ENCODE results near the gene ATP5F1A.
A peak's percentile ranks its signal among the peaks of the same experiment; 100 is the strongest.
"Not testable (repeated sequence)": the region's sequence is repeated elsewhere in the genome, so short reads cannot be mapped to it uniquely, and the experiment has no call there.

ATP5F1A gene

GRCh38 chr18:46096651-46097300 lies 1.3 kb downstream of the ATP5F1A start:
- Mint-ChIP-seq H3K36me3 (peaks cover 13% of the 10 kb centered on the region), H3K27ac (peak overlapping the region; percentile 93), H3K9me3 (no peaks in the 10 kb centered on the region), H3K27me3 (no peaks in the 10 kb centered on the region), H3K4me3 (peak overlapping the region; percentile 93), H3K4me1 (peaks cover 27% of the 10 kb centered on the region)
- ATAC-seq, result no peak

GRCh38 chr18:46095532-46095931 lies 2.6 kb downstream of the ATP5F1A start:
- Mint-ChIP-seq H3K4me1 (peaks cover 27% of the 10 kb centered on the region), H3K27me3 (no peaks in the 10 kb centered on the region), H3K4me3 (no peak overlapping the region), H3K36me3 (peaks cover 21% of the 10 kb centered on the region), H3K27ac (no peak overlapping the region), H3K9me3 (no peaks in the 10 kb centered on the region)
- no peak for ATAC-seq

- not testable (repeated sequence) for H3K27ac Mint-ChIP-seq, H3K4me1 Mint-ChIP-seq, H3K9me3 Mint-ChIP-seq, H3K4me3 Mint-ChIP-seq, ATAC-seq, H3K27me3 Mint-ChIP-seq
- peaks cover 55% of the 10 kb centered on the region for H3K36me3 Mint-ChIP-seq
Measured at GRCh38 chr18:46088501-46088900, 9.6 kb downstream of the ATP5F1A start.

- Mint-ChIP-seq H3K27ac (no peak overlapping the region), H3K27me3 (no peaks in the 10 kb centered on the region), H3K4me1 (no peaks in the 10 kb centered on the region), H3K4me3 (no peak overlapping the region), H3K36me3 (peaks cover 71% of the 10 kb centered on the region), H3K9me3 (no peaks in the 10 kb centered on the region)
- no peak for ATAC-seq
Measured at GRCh38 chr18:46084431-46084830, 13.7 kb downstream of the ATP5F1A start.

GRCh38 chr18:46080156-46080555 lies 17.9 kb downstream of the ATP5F1A start:
- H3K4me3 Mint-ChIP-seq, result no peak overlapping the region

GRCh38 chr18:46079336-46079735 lies 18.8 kb downstream of the ATP5F1A start:
- Mint-ChIP-seq H3K9me3 (no peaks in the 10 kb centered on the region), H3K4me3 (no peak overlapping the region), H3K27me3 (no peaks in the 10 kb centered on the region), H3K36me3 (peaks cover 43% of the 10 kb centered on the region), H3K4me1 (no peaks in the 10 kb centered on the region), H3K27ac (no peak overlapping the region)
- no peak for ATAC-seq

More at GRCh38 chr18:46080156-46080555, 17.9 kb downstream of the ATP5F1A start:
- ATAC-seq, result no peak
- no peaks in the 10 kb centered on the region for H3K4me1 Mint-ChIP-seq
- H3K9me3 Mint-ChIP-seq, result no peaks in the 10 kb centered on the region
- H3K27me3 Mint-ChIP-seq, result no peaks in the 10 kb centered on the region
- H3K27ac Mint-ChIP-seq, result no peak overlapping the region
- peaks cover 51% of the 10 kb centered on the region for H3K36me3 Mint-ChIP-seq

GRCh38 chr18:46073474-46074331 lies 24.4 kb downstream of the ATP5F1A start:
- Mint-ChIP-seq H3K9me3 (no peaks in the 10 kb centered on the region), H3K27ac (no peak overlapping the region), H3K27me3 (peaks cover 21% of the 10 kb centered on the region), H3K4me1 (peaks cover 28% of the 10 kb centered on the region), H3K36me3 (no peaks in the 10 kb centered on the region), H3K4me3 (no peak overlapping the region)
- peak; percentile 53 for ATAC-seq

GRCh38 chr18:46072959-46073358 lies 25.1 kb downstream of the ATP5F1A start:
- no peaks in the 10 kb centered on the region for H3K36me3 Mint-ChIP-seq
- no peak overlapping the region for H3K4me3 Mint-ChIP-seq
- no peak for ATAC-seq
- H3K9me3 Mint-ChIP-seq, result no peaks in the 10 kb centered on the region
- H3K27ac Mint-ChIP-seq, result no peak overlapping the region
- peaks cover 28% of the 10 kb centered on the region for H3K4me1 Mint-ChIP-seq
- peaks cover 21% of the 10 kb centered on the region for H3K27me3 Mint-ChIP-seq

GRCh38 chr18:46072376-46072867 lies 25.7 kb downstream of the ATP5F1A start:
- Mint-ChIP-seq H3K36me3 (no peaks in the 10 kb centered on the region), H3K27ac (no peak overlapping the region)

GRCh38 chr18:46071653-46072375 lies 26.3 kb downstream of the ATP5F1A start, which contains the start of gene PSTPIP2:
Gene PSTPIP2, minus strand, starts transcription at chr18:46072260. Its CDS starts 72 bp downstream, at chr18:46072188.
- Mint-ChIP-seq H3K4me3 (peak within 1 kb of the TSS; percentile 76), H3K27ac (peak within 1 kb of the TSS; percentile 0), H3K36me3 (no peaks in the 10 kb centered on the region), H3K4me1 (peaks cover 28% of the 10 kb centered on the region), H3K9me3 (no peaks in the 10 kb centered on the region), H3K27me3 (peaks cover 21% of the 10 kb centered on the region)
- peak; percentile 75 for ATAC-seq

More at GRCh38 chr18:46072376-46072867, 25.7 kb downstream of the ATP5F1A start:
- H3K27me3 Mint-ChIP-seq, result peaks cover 21% of the 10 kb centered on the region
- no peaks in the 10 kb centered on the region for H3K9me3 Mint-ChIP-seq
- peaks cover 28% of the 10 kb centered on the region for H3K4me1 Mint-ChIP-seq
- H3K4me3 Mint-ChIP-seq, result peak overlapping the region; percentile 76
- ATAC-seq, result no peak

- Mint-ChIP-seq H3K9me3 (no peaks in the 10 kb centered on the region), H3K27ac (peak overlapping the region; percentile 0), H3K27me3 (peaks cover 21% of the 10 kb centered on the region), H3K4me3 (peak overlapping the region; percentile 69), H3K4me1 (peaks cover 28% of the 10 kb centered on the region), H3K36me3 (no peaks in the 10 kb centered on the region)
- ATAC-seq, result peak; percentile 66
Measured at GRCh38 chr18:46070815-46071652, 27.1 kb downstream of the ATP5F1A start.

GRCh38 chr18:46070232-46070631 lies 27.9 kb downstream of the ATP5F1A start:
- H3K27ac Mint-ChIP-seq, result no peak overlapping the region
- H3K4me1 Mint-ChIP-seq, result peaks cover 28% of the 10 kb centered on the region
- ATAC-seq, result no peak
- no peaks in the 10 kb centered on the region for H3K9me3 Mint-ChIP-seq
- H3K27me3 Mint-ChIP-seq, result peaks cover 21% of the 10 kb centered on the region
- H3K4me3 Mint-ChIP-seq, result no peak overlapping the region
- no peaks in the 10 kb centered on the region for H3K36me3 Mint-ChIP-seq

- H3K4me3 Mint-ChIP-seq, result no peak overlapping the region
Measured at GRCh38 chr18:46069524-46069923, 28.6 kb downstream of the ATP5F1A start.

GRCh38 chr18:46068763-46069162 lies 29.3 kb downstream of the ATP5F1A start:
- H3K4me1 Mint-ChIP-seq, result peaks cover 25% of the 10 kb centered on the region
- ATAC-seq, result no peak
- peaks cover 21% of the 10 kb centered on the region for H3K27me3 Mint-ChIP-seq
- no peaks in the 10 kb centered on the region for H3K9me3 Mint-ChIP-seq
- H3K4me3 Mint-ChIP-seq, result no peak overlapping the region
- H3K27ac Mint-ChIP-seq, result no peak overlapping the region
- no peaks in the 10 kb centered on the region for H3K36me3 Mint-ChIP-seq

More at GRCh38 chr18:46069524-46069923, 28.6 kb downstream of the ATP5F1A start:
- H3K27ac Mint-ChIP-seq, result no peak overlapping the region
- H3K27me3 Mint-ChIP-seq, result peaks cover 21% of the 10 kb centered on the region
- no peaks in the 10 kb centered on the region for H3K36me3 Mint-ChIP-seq
- no peak for ATAC-seq
- H3K9me3 Mint-ChIP-seq, result no peaks in the 10 kb centered on the region
- peaks cover 28% of the 10 kb centered on the region for H3K4me1 Mint-ChIP-seq
